Measurements from ENCODE around the gene H2AZ2.

Gene H2AZ2

DNA sequence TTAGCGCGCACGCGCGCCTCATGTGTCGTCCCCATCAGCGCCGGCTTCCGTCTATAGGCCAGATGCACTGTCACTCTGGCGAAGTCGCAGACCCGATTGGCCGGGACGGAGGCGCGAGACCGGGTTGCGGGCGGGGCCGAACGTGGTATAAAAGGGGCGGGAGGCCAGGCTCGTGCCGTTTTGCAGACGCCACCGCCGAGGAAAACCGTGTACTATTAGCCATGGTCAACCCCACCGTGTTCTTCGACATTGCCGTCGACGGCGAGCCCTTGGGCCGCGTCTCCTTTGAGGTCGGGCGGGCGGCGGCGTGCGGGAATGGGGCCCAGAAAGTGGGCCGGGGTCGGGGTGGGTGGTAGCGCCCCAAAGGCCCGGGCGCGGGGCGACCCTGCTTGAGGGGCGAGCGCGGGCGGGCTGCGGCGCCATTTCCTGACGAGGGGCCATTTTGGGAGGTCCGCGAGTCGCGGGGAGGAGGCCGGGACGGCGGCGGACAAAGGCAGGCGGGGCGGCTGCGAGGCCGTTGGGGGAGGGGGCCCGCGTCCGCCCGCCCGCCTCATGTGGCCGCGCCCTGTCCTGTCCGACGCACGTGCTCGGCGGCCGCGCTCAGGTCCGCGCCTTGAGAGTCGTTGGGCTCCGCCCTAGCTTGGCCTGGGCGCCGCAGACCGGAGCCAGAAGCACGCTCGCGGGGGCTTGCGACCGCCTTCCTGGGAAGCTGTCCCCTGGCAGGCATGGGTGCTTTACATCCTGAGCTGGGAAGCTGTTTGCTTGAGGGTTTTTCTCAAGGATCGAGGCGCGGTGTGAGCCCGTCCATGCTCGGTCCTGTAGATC, 51.2 kb downstream of the H2AZ2 start, which contains the start of gene PPIA:
Gene PPIA (plus strand): TSS at position 178 of the 825 bp plus-strand sequence. CDS start 44 bp downstream, at position 222.
- FAIRE-seq = no peak
- TF ChIP-seq CTCF (IDR thresholded peaks at IDR 0.05; ENCODE audit: insufficient read depth, missing control alignments) = no peak

GRCh38 chr7:44796034-44796503, 51.8 kb downstream of the H2AZ2 start:
- FAIRE-seq = no peak
- no peak for DNase-seq (ENCODE audit: insufficient read length, low spot score)
- TF ChIP-seq CTCF (IDR thresholded peaks at IDR 0.05; ENCODE audit: insufficient read depth, missing control alignments) = no peak

More for the DNA sequence above, 51.2 kb downstream of the H2AZ2 start, which contains the start of gene PPIA:
- peak; percentile 96 for DNase-seq (ENCODE audit: insufficient read length, low spot score)

DNA sequence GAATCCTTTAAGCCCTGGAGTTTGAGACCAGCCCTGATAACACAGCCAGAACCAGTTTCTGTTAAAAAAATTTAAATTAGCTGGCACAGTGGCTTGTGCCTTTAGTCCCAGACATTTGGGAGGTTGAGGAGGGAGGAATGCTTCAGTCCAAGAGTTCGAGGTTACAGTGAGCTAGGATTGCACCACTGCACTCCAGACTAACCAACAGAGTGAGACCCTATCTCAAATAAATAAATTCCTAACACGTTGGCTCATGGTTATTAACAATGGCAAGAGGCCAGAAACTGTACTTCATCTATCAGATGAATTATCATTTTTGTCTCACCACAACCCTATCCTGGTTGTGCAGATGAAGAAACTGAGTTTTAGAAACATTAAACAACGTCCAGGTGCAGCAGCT, 53.6 kb downstream of the H2AZ2 start:
- FAIRE-seq (no peak), DNase-seq (ENCODE audit: insufficient read length, low spot score) (no peak)
- no peak for TF ChIP-seq CTCF (IDR thresholded peaks at IDR 0.05; ENCODE audit: insufficient read depth, missing control alignments)

GRCh38 chr7:44793919-44794318, 54.0 kb downstream of the H2AZ2 start:
- no peak for TF ChIP-seq CTCF (IDR thresholded peaks at IDR 0.05; ENCODE audit: insufficient read depth, missing control alignments)
- DNase-seq (ENCODE audit: insufficient read length, low spot score) = no peak
- no peak for FAIRE-seq

DNA sequence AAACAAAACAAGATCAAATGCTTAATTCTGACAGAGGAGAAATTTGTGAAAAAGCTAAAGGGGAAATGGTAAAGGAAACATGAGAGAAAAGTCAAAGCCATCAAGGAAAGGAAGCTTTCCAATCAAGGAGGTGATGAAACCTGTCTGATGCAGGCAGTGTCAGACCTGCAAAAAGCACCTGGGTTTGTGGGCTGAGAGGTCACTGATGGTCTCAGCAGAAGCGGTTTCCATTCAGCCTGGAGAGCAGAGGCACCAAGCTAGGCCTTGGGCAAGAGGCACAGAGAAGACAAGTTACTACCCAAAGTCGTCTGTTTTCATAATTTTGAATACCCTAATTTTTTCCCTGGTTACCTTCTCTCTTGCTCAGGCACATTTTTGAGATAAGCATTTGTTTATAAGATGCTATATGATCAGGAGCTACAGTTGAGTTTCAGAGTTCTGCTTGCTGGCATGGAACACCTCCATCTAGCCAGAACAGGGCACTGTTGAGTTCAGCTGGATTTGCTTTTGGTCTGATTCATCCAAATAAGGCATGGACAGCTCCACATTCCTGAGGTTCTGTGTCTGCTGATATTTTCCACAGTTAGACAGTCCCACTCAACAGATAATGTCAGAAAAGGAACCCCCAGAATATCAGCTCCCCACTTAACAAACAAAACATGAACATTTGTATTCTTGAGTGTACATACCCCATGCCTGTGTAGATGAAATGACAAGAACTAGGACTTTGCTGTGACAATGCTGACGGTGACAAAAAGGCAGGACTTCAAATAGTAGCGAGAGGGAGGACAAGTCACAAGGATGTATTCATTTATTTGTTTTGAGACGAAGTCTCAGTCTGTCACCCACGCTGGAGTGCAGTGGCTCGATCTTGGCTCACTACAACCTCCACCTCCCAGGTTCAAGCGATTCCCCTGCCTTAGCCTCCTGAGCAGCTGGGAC, 56.3 kb downstream of the H2AZ2 start:
- DNase-seq (ENCODE audit: insufficient read length, low spot score) (no peak), FAIRE-seq (no peak)
- no peak for TF ChIP-seq CTCF (IDR thresholded peaks at IDR 0.05; ENCODE audit: insufficient read depth, missing control alignments)

- DNase-seq (ENCODE audit: insufficient read length, low spot score) = peak; percentile 7
- TF ChIP-seq CTCF (IDR thresholded peaks at IDR 0.05; ENCODE audit: insufficient read depth, missing control alignments) = no peak
- no peak for FAIRE-seq
Measured at GRCh38 chr7:44789990-44790389, 57.9 kb downstream of the H2AZ2 start.

Measured in D721Med (cell line).